ENCODE measurements around the gene GALNT4. TPM values are rescaled to one million over a fixed set of nuclear protein-coding genes. Genes with fewer than 3 reads are reported as not detected.

Gene GALNT4
- 3.3 TPM for total RNA-seq

GRCh38 chr12:89524541-89525304 is at the start of gene GALNT4:
GALNT4 (minus strand) TSS chr12:89524796; CDS start chr12:89524549, 247 bp downstream.
- DNase-seq, result peak; percentile 38

- no peak for DNase-seq
These were observed 48.6 kb upstream of the GALNT4 start for GRCh38 chr12:89573051-89573810.

- no peak for DNase-seq
These were observed 47.0 kb upstream of the GALNT4 start for GRCh38 chr12:89571491-89572195.

GRCh38 chr12:89568484-89568883 is 43.9 kb upstream of the GALNT4 start:
- DNase-seq, result no peak

- no peak for DNase-seq
These were observed 43.2 kb upstream of the GALNT4 start for GRCh38 chr12:89567691-89568239.

- DNase-seq, result no peak
These were observed 42.0 kb upstream of the GALNT4 start for GRCh38 chr12:89566615-89567014.

- DNase-seq, result no peak
These were observed 40.4 kb upstream of the GALNT4 start for GRCh38 chr12:89565002-89565401.

- no peak for DNase-seq
These were observed 35.2 kb upstream of the GALNT4 start for GRCh38 chr12:89559753-89560152.

GRCh38 chr12:89556976-89557375 is 32.4 kb upstream of the GALNT4 start:
- no peak for DNase-seq

GRCh38 chr12:89552376-89552775 is 27.8 kb upstream of the GALNT4 start:
- no peak for DNase-seq

- DNase-seq, result no peak
These were observed 27.2 kb upstream of the GALNT4 start for GRCh38 chr12:89551747-89552146.

- no peak for DNase-seq
These were observed 22.5 kb upstream of the GALNT4 start for GRCh38 chr12:89547101-89547500.

- DNase-seq, result no peak
These were observed 21.6 kb upstream of the GALNT4 start for GRCh38 chr12:89546151-89546550.

GRCh38 chr12:89544681-89545184 is 20.1 kb upstream of the GALNT4 start:
- peak; percentile 21 for DNase-seq

GRCh38 chr12:89544022-89544421 is 19.4 kb upstream of the GALNT4 start:
- DNase-seq, result no peak

- DNase-seq, result no peak
These were observed 18.5 kb upstream of the GALNT4 start for GRCh38 chr12:89542912-89543592.

GRCh38 chr12:89542236-89542635 is 17.6 kb upstream of the GALNT4 start:
- no peak for DNase-seq

- no peak for DNase-seq
These were observed 16.0 kb upstream of the GALNT4 start for GRCh38 chr12:89540586-89540985.

GRCh38 chr12:89539426-89540223 is 15.0 kb upstream of the GALNT4 start:
- no peak for DNase-seq

GRCh38 chr12:89538897-89539296 is 14.3 kb upstream of the GALNT4 start:
- no peak for DNase-seq

- DNase-seq, result no peak
These were observed 12.8 kb upstream of the GALNT4 start for GRCh38 chr12:89537389-89537788.

All from occipital lobe (tissue), 2 donors.